IMR-90 (cell line): ENCODE results near the gene MGAT5. TPM values are rescaled to one million over a fixed set of nuclear protein-coding genes. Genes with fewer than 3 reads are reported as not detected.

Experiments used
- ATAC-seq: fragments of 200-7000 bp; cut with Tn5 transposase; 2 replicates; pipeline ENCODE4 v1.9.1; 2020; ENCODE audit warnings: low read depth, mild to moderate bottlenecking, moderate library complexity
- BruUV-seq: library from RNA; stranded (reverse); fragments of 400-500 nt; replicated peaks from 2 replicates; lab custom pipeline; 2021; lab: Mats Ljungman, UMichigan
- CTCF ChIA-PET: fragments of 300-600 bp; formaldehyde crosslinking; extraction: SDS; loops from one replicate; lab custom pipeline; 2021; ENCODE audit warnings: antibody characterized with exemption; lab: Yijun Ruan, JAX
- POLR2A ChIA-PET: fragments of 300-600 bp; sonication (Branson Sonifier 250); formaldehyde crosslinking; loops from one replicate; lab custom pipeline; 2022; ENCODE audit warnings: antibody characterized with exemption; ENCODE audit not compliant: unreplicated experiment; lab: Charles Lee
- DNase-seq: peaks from one replicate; pipeline ENCODE4 v3.0.0; 2013
- H2AFZ ChIP-seq: replicated peaks from 2 replicates; pipeline ENCODE3; 2013; ENCODE audit warnings: low read length, mild to moderate bottlenecking; ENCODE audit not compliant: poor library complexity
- H2AK5ac ChIP-seq: 2 replicates; pipeline ENCODE4 v1.6.1; 2013; ENCODE audit warnings: low read depth, low read length, inconsistent platforms
- H2AK9ac ChIP-seq: replicated peaks from 2 replicates; pipeline ENCODE3; 2013; ENCODE audit warnings: mild to moderate bottlenecking, low read depth, low read length, moderate library complexity; ENCODE audit not compliant: poor library complexity
- H2BK120ac ChIP-seq: 2 replicates; pipeline ENCODE4 v1.6.1; 2013; ENCODE audit warnings: low read depth, low read length, inconsistent platforms
- H2BK15ac ChIP-seq: 3 replicates; pipeline ENCODE4 v1.6.1; 2013; ENCODE audit warnings: low read depth, low read length, inconsistent platforms
- H2BK20ac ChIP-seq: 2 replicates; pipeline ENCODE4 v1.6.1; 2013; ENCODE audit warnings: low read depth, mild to moderate bottlenecking, inconsistent platforms, low read length, moderate library complexity
- H2BK5ac ChIP-seq: 2 replicates; pipeline ENCODE4 v1.6.1; 2013; ENCODE audit warnings: mild to moderate bottlenecking, low read depth, low read length, inconsistent platforms; ENCODE audit not compliant: poor library complexity, severe bottlenecking
- H3K14ac ChIP-seq: replicated peaks from 2 replicates; pipeline ENCODE4 v1.6.1; 2013; ENCODE audit warnings: low read depth, low read length, inconsistent platforms
- H3K18ac ChIP-seq: 2 replicates; pipeline ENCODE4 v1.6.1; 2013; ENCODE audit warnings: low read depth, low read length, control low read depth
- H3K23ac ChIP-seq: 2 replicates; pipeline ENCODE4 v1.6.1; 2013; ENCODE audit warnings: low read depth, low read length, inconsistent platforms
- H3K27ac ChIP-seq: 2 replicates; pipeline ENCODE4 v1.5.1; 2013; ENCODE audit warnings: mild to moderate bottlenecking, control low read depth, low read length; ENCODE audit not compliant: insufficient read depth
- H3K27me3 ChIP-seq: 2 replicates; pipeline ENCODE4 v1.6.1; 2013; ENCODE audit warnings: low read length; ENCODE audit not compliant: control insufficient read depth, insufficient read depth
- H3K36me3 ChIP-seq: 2 replicates; pipeline ENCODE4 v1.6.1; 2013; ENCODE audit warnings: low read length, mixed read lengths; ENCODE audit not compliant: control insufficient read depth, insufficient read depth
- H3K4ac ChIP-seq: 2 replicates; pipeline ENCODE4 v1.6.1; 2013; ENCODE audit warnings: low read depth, low read length, inconsistent platforms
- H3K4me1 ChIP-seq: 2 replicates; pipeline ENCODE4 v1.6.1; 2013; ENCODE audit warnings: low read length, mixed read lengths; ENCODE audit not compliant: control insufficient read depth, insufficient read depth
- H3K4me2 ChIP-seq: 2 replicates; pipeline ENCODE4 v1.6.1; 2013; ENCODE audit warnings: low read depth, mild to moderate bottlenecking, control low read depth, low read length, moderate library complexity
- H3K4me3 ChIP-seq: 2 replicates; pipeline ENCODE4 v1.5.1; 2013; ENCODE audit warnings: low read depth, mild to moderate bottlenecking, control low read depth, low read length, moderate library complexity; ENCODE audit not compliant: insufficient read depth
- H3K56ac ChIP-seq: 2 replicates; pipeline ENCODE4 v1.6.1; 2013; ENCODE audit warnings: low read length, inconsistent platforms; ENCODE audit not compliant: insufficient read depth; ENCODE audit errors: extremely low read depth
- H3K79me1 ChIP-seq, 2 experiments: 2 replicates each; pipeline ENCODE4 v1.6.1; 2013; ENCODE audit warnings: low read length in 2 of 2, inconsistent platforms in 1 of 2, low read depth in 1 of 2
- H3K9ac ChIP-seq: 2 replicates; pipeline ENCODE4 v1.6.1; 2013; ENCODE audit warnings: low read depth, low read length, control low read depth
- H3K9me1 ChIP-seq: 2 replicates; pipeline ENCODE4 v1.6.1; 2013; ENCODE audit warnings: low read length, inconsistent platforms; ENCODE audit not compliant: insufficient read depth
- H3K9me3 ChIP-seq: 2 replicates; pipeline ENCODE4 v1.6.1; 2013; ENCODE audit warnings: low read length; ENCODE audit not compliant: control insufficient read depth, insufficient read depth
- H4K20me1 ChIP-seq: 2 replicates; pipeline ENCODE4 v1.6.1; 2013; ENCODE audit warnings: low read length, inconsistent platforms; ENCODE audit not compliant: insufficient read depth
- H4K5ac ChIP-seq: 2 replicates; pipeline ENCODE4 v1.6.1; 2013; ENCODE audit warnings: mild to moderate bottlenecking, low read depth, low read length, control low read depth
- H4K8ac ChIP-seq, 2 experiments: 2 replicates each; pipeline ENCODE4 v1.6.1; 2013; ENCODE audit warnings: low read depth in 2 of 2, low read length in 2 of 2, control low read depth in 1 of 2, inconsistent platforms in 1 of 2
- H4K91ac ChIP-seq: 2 replicates; pipeline ENCODE4 v1.6.1; 2013; ENCODE audit warnings: low read depth, low read length, inconsistent platforms; ENCODE audit not compliant: insufficient read depth
- BHLHE40 ChIP-seq: fragments of 150-350 bp; IDR thresholded peaks from 2 replicates; pipeline ENCODE4 v1.6.1; 2016; ENCODE audit warnings: mild to moderate bottlenecking, low read depth, low read length
- CEBPB ChIP-seq: IDR thresholded peaks from 2 replicates; pipeline ENCODE4 v1.6.1; 2012; ENCODE audit warnings: low read depth, low read length, improper control_type of control experiment
- CHD1 ChIP-seq: IDR thresholded peaks from 2 replicates; pipeline ENCODE4 v1.6.1; 2012; ENCODE audit warnings: low read depth, low read length, improper control_type of control experiment
- CTCF ChIP-seq: conservative IDR thresholded peaks from 2 replicates; pipeline ENCODE4 v1.5.1; 2012; ENCODE audit warnings: mild to moderate bottlenecking, low read depth, low read length, improper control_type of control experiment
- ELK1 ChIP-seq: fragments of 150-350 bp; IDR thresholded peaks from 2 replicates; pipeline ENCODE4 v1.6.1; 2016; ENCODE audit warnings: low read depth, mild to moderate bottlenecking, low read length, moderate library complexity, borderline replicate concordance
- FOS ChIP-seq: fragments of 150-350 bp; IDR thresholded peaks from 2 replicates; pipeline ENCODE4 v1.6.1; 2016; ENCODE audit warnings: low read depth, low read length
- MAFK ChIP-seq: IDR thresholded peaks from 2 replicates; pipeline ENCODE4 v1.6.1; 2012; ENCODE audit warnings: low read depth, low read length, improper control_type of control experiment
- MAZ ChIP-seq: IDR thresholded peaks from 2 replicates; pipeline ENCODE4 v1.6.1; 2012; ENCODE audit warnings: low read depth, mild to moderate bottlenecking, low read length, improper control_type of control experiment, moderate library complexity, borderline replicate concordance
- MXI1 ChIP-seq: IDR thresholded peaks from 2 replicates; pipeline ENCODE4 v1.6.1; 2012; ENCODE audit warnings: low read depth, mild to moderate bottlenecking, low read length, moderate library complexity, borderline replicate concordance
- NFE2L2 ChIP-seq: fragments of 150-350 bp; IDR thresholded peaks from 2 replicates; pipeline ENCODE4 v1.6.1; 2016; ENCODE audit warnings: low read depth, mild to moderate bottlenecking, low read length
- POLR2A ChIP-seq: IDR thresholded peaks from 2 replicates; pipeline ENCODE4 v1.6.1; 2012; ENCODE audit warnings: mild to moderate bottlenecking, low read depth, low read length
- RAD21 ChIP-seq: IDR thresholded peaks from 2 replicates; pipeline ENCODE4 v1.6.1; 2012; ENCODE audit warnings: low read length, improper control_type of control experiment
- RCOR1 ChIP-seq: IDR thresholded peaks from 2 replicates; pipeline ENCODE4 v1.6.1; 2012; ENCODE audit warnings: mild to moderate bottlenecking, low read length, improper control_type of control experiment; ENCODE audit not compliant: insufficient replicate concordance
- RFX5 ChIP-seq: IDR thresholded peaks from 2 replicates; pipeline ENCODE4 v1.8.0; 2012; ENCODE audit warnings: low read depth, mild to moderate bottlenecking, low read length, moderate library complexity
- SMC3 ChIP-seq: fragments of 150-350 bp; IDR thresholded peaks from 2 replicates; pipeline ENCODE4 v1.6.1; 2016; ENCODE audit warnings: low read depth, mild to moderate bottlenecking, antibody characterized with exemption, low read length, moderate library complexity
- USF2 ChIP-seq: fragments of 150-350 bp; IDR thresholded peaks from 2 replicates; pipeline ENCODE4 v1.6.1; 2017; ENCODE audit warnings: mild to moderate bottlenecking, antibody characterized with exemption, low read length, low read depth
- WGBS, 2 experiments: methylation state at CpG; one replicate each; pipeline versions ENCODE4 v1.1.5 to v1.1.7; 2013; ENCODE audit warnings: missing lambda C conversion rate in 2 of 2; ENCODE audit not compliant: insufficient read length in 1 of 2; ENCODE audit errors: extremely low coverage in 2 of 2; 5-methylcytosine and 5-hydroxymethylcytosine counted together
- dilution Hi-C: fragments of 300-500 bp; cut with HindIII; formaldehyde crosslinking; loops from one replicate; pipeline ENCODE4 v1.14.3; 2018; ENCODE audit warnings: low sequenced_read_pairs; ENCODE audit not compliant: unreplicated experiment
- in situ Hi-C: fragments of 300-500 bp; cut with MboI; formaldehyde crosslinking; loops from 3 replicates; pipeline ENCODE4 v1.14.3; 2019; ENCODE audit warnings: low sequenced_read_pairs, inconsistent platforms, mixed read lengths
- intact Hi-C: fragments of 100-400 bp; cut with micrococcal nuclease; formaldehyde crosslinking; loops from 2 replicates; pipeline ENCODE4 v1.10.0; 2022
- polyA plus RNA-seq, 3 experiments: library from polyadenylated mRNA; depleted of rRNA; stranded (reverse); fragments of >200 nt; gene quantifications; 2 replicates each; pipeline ENCODE4 v1.2.3, GENCODE V29; 2012; ENCODE audit warnings: low replicate concordance in 1 of 3
- total RNA-seq: library from RNA; depleted of rRNA; stranded (reverse); fragments of >200 nt; gene quantifications from 2 replicates; pipeline ENCODE4 v1.2.3, GENCODE V29; 2012

The MGAT5 gene
- total and polyA plus RNA-seq, 2 of the 4 experiments (the other 2 are of a cell fraction) = 22.9 to 59.9 TPM

- 100% methylated on average over 1 of the region's 2 CpGs; no CpG with 5 or more reads in 1 of the 2 experiments for WGBS, 2 experiments
- Histone ChIP-seq H3K4me1 (peaks cover 12% of the 10 kb centered on the region), H2BK15ac (no peak overlapping the region), H3K14ac (no peak overlapping the region), H3K23ac (no peak overlapping the region), H2BK120ac (no peak overlapping the region), H3K27me3 (no peaks in the 10 kb centered on the region), H3K27ac (no peak overlapping the region), H2AFZ (no peak overlapping the region), H3K36me3 (peaks cover 12% of the 10 kb centered on the region), H2AK9ac (no peak overlapping the region), H3K18ac (no peak overlapping the region), H3K79me1 (peaks cover 50 to 85% of the 10 kb centered on the region in 2 experiments), H4K8ac (no peak overlapping the region), H4K91ac (no peak overlapping the region), H3K9me3 (no peaks in the 10 kb centered on the region), H3K4ac (no peak overlapping the region), H2BK5ac (no peak overlapping the region), H3K9ac (no peak overlapping the region), H3K4me3 (no peak overlapping the region), H3K9me1 (peaks cover 31% of the 10 kb centered on the region), H3K4me2 (no peak overlapping the region), H3K56ac (no peak overlapping the region), H4K5ac (no peak overlapping the region), H4K20me1 (peaks cover 54% of the 10 kb centered on the region), H2BK20ac (no peak overlapping the region), H2AK5ac (no peak overlapping the region)
- intact Hi-C loops (loop anchor here (5.0 kb wide), 1 partner anchor 232 kb away; no protein-coding TSS in a partner anchor), dilution Hi-C loops (no loop called here), in situ Hi-C loops (loop anchor here (25.0 kb wide), 1 partner anchor 362 kb away; no protein-coding TSS in a partner anchor)
- ATAC-seq (no peak), DNase-seq (no peak)
- ChIA-PET POLR2A (no interaction called here), CTCF (no interaction called here)
- BruUV-seq = no TSS peak
- TF ChIP-seq RFX5 = no peak
- no peak for TF ChIP-seq FOS
- no peak for TF ChIP-seq MAZ
- TF ChIP-seq RCOR1 = no peak
- TF ChIP-seq SMC3 = no peak
- TF ChIP-seq MAFK = no peak
- TF ChIP-seq NFE2L2 = no peak
- no peak for TF ChIP-seq USF2
- TF ChIP-seq BHLHE40 = no peak
- TF ChIP-seq CEBPB = no peak
- no peak for TF ChIP-seq POLR2A
- no peak for TF ChIP-seq MXI1
- no peak for TF ChIP-seq CTCF
- TF ChIP-seq ELK1 = no peak
- no peak for TF ChIP-seq CHD1
- TF ChIP-seq RAD21 = no peak
Measured at GRCh38 chr2:134249755-134250154, 4.1 kb upstream of the MGAT5 start.
